Activated naive CD8-positive, alpha-beta T cell (primary cell): ENCODE data around the gene CEP72.

ENCODE experiments used
- H3K27ac Mint-ChIP-seq: one replicate; pipeline ENCODE4 v1.8.0; 2021; ENCODE audit warnings: mixed read lengths
- H3K27me3 Mint-ChIP-seq: one replicate; pipeline ENCODE4 v1.8.0; 2021; ENCODE audit warnings: mixed read lengths
- H3K36me3 Mint-ChIP-seq: one replicate; pipeline ENCODE4 v1.8.0; 2021; ENCODE audit warnings: mixed read lengths
- H3K4me1 Mint-ChIP-seq: one replicate; pipeline ENCODE4 v1.8.0; 2021; ENCODE audit warnings: low read depth, mixed read lengths
- H3K4me3 Mint-ChIP-seq: one replicate; pipeline ENCODE4 v1.8.0; 2021; ENCODE audit warnings: mild to moderate bottlenecking, mixed read lengths
- H3K9me3 Mint-ChIP-seq: one replicate; pipeline ENCODE4 v1.8.0; 2021; ENCODE audit warnings: low read depth, mixed read lengths

Gene CEP72

GRCh38 chr5:610744-611730 lies 1.1 kb upstream of the CEP72 start:
- Mint-ChIP-seq H3K36me3 (no peaks in the 10 kb centered on the region), H3K27me3 (peaks cover 6% of the 10 kb centered on the region), H3K4me3 (peak overlapping the region; percentile 79), H3K27ac (peak overlapping the region; percentile 74), H3K4me1 (peaks cover 41% of the 10 kb centered on the region), H3K9me3 (no peaks in the 10 kb centered on the region)

- Mint-ChIP-seq H3K27ac (peak overlapping the region; percentile 90), H3K9me3 (no peaks in the 10 kb centered on the region), H3K27me3 (peaks cover under 1% of the 10 kb centered on the region), H3K36me3 (no peaks in the 10 kb centered on the region), H3K4me3 (peak overlapping the region; percentile 96), H3K4me1 (peaks cover 40% of the 10 kb centered on the region)
Observed at GRCh38 chr5:612498-613424, 621 bp downstream of the CEP72 start.

- no peaks in the 10 kb centered on the region for H3K27me3 Mint-ChIP-seq
Observed at GRCh38 chr5:616484-617039, 4.4 kb downstream of the CEP72 start.

DNA sequence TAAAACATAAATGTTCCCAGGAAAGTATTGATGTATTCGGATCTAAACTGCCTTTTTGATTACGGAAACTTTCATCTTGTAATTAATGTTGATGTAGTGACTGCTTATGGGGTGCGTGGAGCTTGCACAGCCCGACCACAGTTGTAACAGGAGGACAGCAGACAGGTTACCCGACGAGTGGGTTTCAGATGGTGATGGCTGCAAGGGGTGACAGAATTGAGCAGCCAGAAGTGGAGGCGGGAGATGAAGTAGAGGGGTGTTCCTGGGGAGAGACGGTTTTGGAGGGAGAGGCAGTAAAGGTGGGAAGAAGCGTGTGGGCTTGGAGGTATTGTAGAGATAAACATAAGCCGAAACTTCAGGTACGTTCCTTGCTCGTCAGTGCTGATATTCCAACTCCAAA lies 5.8 kb downstream of the CEP72 start:
- H3K4me3 Mint-ChIP-seq: no peak overlapping the region
- no peak overlapping the region for H3K27ac Mint-ChIP-seq
- peaks cover 5% of the 10 kb centered on the region for H3K36me3 Mint-ChIP-seq
- peaks cover 23% of the 10 kb centered on the region for H3K4me1 Mint-ChIP-seq
- no peaks in the 10 kb centered on the region for H3K27me3 Mint-ChIP-seq
- no peaks in the 10 kb centered on the region for H3K9me3 Mint-ChIP-seq

More at GRCh38 chr5:616484-617039, 4.4 kb downstream of the CEP72 start:
- H3K9me3 Mint-ChIP-seq: no peaks in the 10 kb centered on the region
- peaks cover 5% of the 10 kb centered on the region for H3K36me3 Mint-ChIP-seq
- no peak overlapping the region for H3K4me3 Mint-ChIP-seq
- H3K27ac Mint-ChIP-seq: no peak overlapping the region
- H3K4me1 Mint-ChIP-seq: peaks cover 27% of the 10 kb centered on the region

GRCh38 chr5:618450-618849 lies 6.3 kb downstream of the CEP72 start:
- no peak overlapping the region for H3K27ac Mint-ChIP-seq

DNA sequence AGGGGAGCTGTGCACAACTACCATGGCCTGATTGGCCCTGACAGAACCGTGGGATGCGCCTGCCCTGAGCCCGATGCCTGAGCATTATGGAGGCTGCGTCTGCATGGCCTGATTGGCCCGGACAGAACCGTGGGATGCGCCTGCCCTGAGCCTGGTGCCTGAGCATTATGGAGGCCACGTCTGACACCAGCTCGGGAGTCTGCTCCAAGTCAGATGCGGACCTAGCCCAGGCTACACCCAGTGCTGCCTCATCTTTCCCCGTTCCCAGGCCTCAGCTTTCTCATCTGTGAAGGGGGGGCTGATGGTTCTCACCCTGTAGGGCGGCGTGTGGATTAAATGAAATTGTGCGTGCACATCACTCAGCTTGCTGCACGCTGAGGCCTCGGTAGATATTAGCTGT lies 7.3 kb downstream of the CEP72 start:
- Mint-ChIP-seq H3K9me3 (no peaks in the 10 kb centered on the region), H3K27ac (no peak overlapping the region), H3K27me3 (no peaks in the 10 kb centered on the region), H3K36me3 (peaks cover 5% of the 10 kb centered on the region), H3K4me3 (no peak overlapping the region), H3K4me1 (peaks cover 14% of the 10 kb centered on the region)

More at GRCh38 chr5:618450-618849, 6.3 kb downstream of the CEP72 start:
- Mint-ChIP-seq H3K27me3 (no peaks in the 10 kb centered on the region), H3K4me1 (peaks cover 20% of the 10 kb centered on the region), H3K4me3 (no peak overlapping the region), H3K36me3 (peaks cover 5% of the 10 kb centered on the region), H3K9me3 (no peaks in the 10 kb centered on the region)

DNA sequence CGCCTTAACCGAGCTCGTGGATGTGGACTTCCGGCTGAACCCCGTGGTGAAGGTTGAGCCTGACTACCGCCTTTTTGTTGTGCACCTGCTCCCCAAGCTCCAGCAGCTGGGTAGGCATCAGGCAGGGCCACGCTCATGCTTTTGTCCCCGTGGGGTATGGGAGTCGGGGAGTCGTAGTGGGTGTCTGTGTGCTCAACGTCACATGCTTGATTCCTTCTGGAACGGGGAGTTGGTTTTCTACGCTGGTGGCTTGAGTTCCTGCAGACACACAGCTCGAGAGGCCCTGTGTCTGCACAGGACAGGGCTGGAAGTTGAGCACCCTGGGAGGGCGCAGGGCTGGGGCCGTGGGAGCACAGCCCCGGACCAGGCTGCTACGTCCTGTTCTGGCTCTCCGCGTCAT lies 8.0 kb downstream of the CEP72 start:
- Mint-ChIP-seq H3K36me3 (peaks cover 7% of the 10 kb centered on the region), H3K27me3 (no peaks in the 10 kb centered on the region), H3K4me3 (no peak overlapping the region), H3K4me1 (peaks cover 10% of the 10 kb centered on the region), H3K27ac (no peak overlapping the region), H3K9me3 (no peaks in the 10 kb centered on the region)

- Mint-ChIP-seq H3K4me1 (peaks cover 5% of the 10 kb centered on the region), H3K27me3 (no peaks in the 10 kb centered on the region), H3K27ac (no peak overlapping the region), H3K9me3 (no peaks in the 10 kb centered on the region), H3K36me3 (peaks cover 7% of the 10 kb centered on the region), H3K4me3 (no peak overlapping the region)
Observed at GRCh38 chr5:620586-621180, 8.5 kb downstream of the CEP72 start.

- Mint-ChIP-seq H3K27me3 (no peaks in the 10 kb centered on the region), H3K4me1 (peaks cover 2% of the 10 kb centered on the region), H3K27ac (no peak overlapping the region)
Observed at GRCh38 chr5:621341-621761, 9.2 kb downstream of the CEP72 start.

GRCh38 chr5:622359-622758 lies 10.2 kb downstream of the CEP72 start:
- no peaks in the 10 kb centered on the region for H3K4me1 Mint-ChIP-seq
- H3K36me3 Mint-ChIP-seq: peaks cover 9% of the 10 kb centered on the region
- no peak overlapping the region for H3K4me3 Mint-ChIP-seq
- no peaks in the 10 kb centered on the region for H3K9me3 Mint-ChIP-seq
- no peak overlapping the region for H3K27ac Mint-ChIP-seq
- H3K27me3 Mint-ChIP-seq: no peaks in the 10 kb centered on the region

More at GRCh38 chr5:621341-621761, 9.2 kb downstream of the CEP72 start:
- H3K36me3 Mint-ChIP-seq: peaks cover 9% of the 10 kb centered on the region
- H3K4me3 Mint-ChIP-seq: no peak overlapping the region
- H3K9me3 Mint-ChIP-seq: no peaks in the 10 kb centered on the region

- H3K9me3 Mint-ChIP-seq: no peaks in the 10 kb centered on the region
- H3K36me3 Mint-ChIP-seq: peaks cover 11% of the 10 kb centered on the region
- H3K4me3 Mint-ChIP-seq: no peak overlapping the region
Observed at GRCh38 chr5:622946-623522, 10.9 kb downstream of the CEP72 start.

GRCh38 chr5:623531-623930 lies 11.4 kb downstream of the CEP72 start:
- Mint-ChIP-seq H3K27me3 (no peaks in the 10 kb centered on the region), H3K9me3 (no peaks in the 10 kb centered on the region), H3K4me1 (no peaks in the 10 kb centered on the region), H3K4me3 (no peak overlapping the region), H3K27ac (no peak overlapping the region), H3K36me3 (peaks cover 11% of the 10 kb centered on the region)

More at GRCh38 chr5:622946-623522, 10.9 kb downstream of the CEP72 start:
- H3K4me1 Mint-ChIP-seq: no peaks in the 10 kb centered on the region
- H3K27ac Mint-ChIP-seq: no peak overlapping the region
- no peaks in the 10 kb centered on the region for H3K27me3 Mint-ChIP-seq

GRCh38 chr5:624118-624950 lies 12.2 kb downstream of the CEP72 start:
- Mint-ChIP-seq H3K4me3 (no peak overlapping the region), H3K36me3 (peaks cover 11% of the 10 kb centered on the region), H3K27ac (no peak overlapping the region), H3K9me3 (no peaks in the 10 kb centered on the region), H3K27me3 (no peaks in the 10 kb centered on the region), H3K4me1 (no peaks in the 10 kb centered on the region)
